ENCODE measurements around the gene TNFRSF8. TPM values are rescaled to one million over a fixed set of nuclear protein-coding genes. Genes with fewer than 3 reads are reported as not detected.

Gene TNFRSF8
- total and polyA plus RNA-seq, 9 of the 15 experiments (the other 6 are each of a cell fraction or from before 2014, with no cell fraction given): 3.5 to 38.4 (median 17.1) TPM

DNA sequence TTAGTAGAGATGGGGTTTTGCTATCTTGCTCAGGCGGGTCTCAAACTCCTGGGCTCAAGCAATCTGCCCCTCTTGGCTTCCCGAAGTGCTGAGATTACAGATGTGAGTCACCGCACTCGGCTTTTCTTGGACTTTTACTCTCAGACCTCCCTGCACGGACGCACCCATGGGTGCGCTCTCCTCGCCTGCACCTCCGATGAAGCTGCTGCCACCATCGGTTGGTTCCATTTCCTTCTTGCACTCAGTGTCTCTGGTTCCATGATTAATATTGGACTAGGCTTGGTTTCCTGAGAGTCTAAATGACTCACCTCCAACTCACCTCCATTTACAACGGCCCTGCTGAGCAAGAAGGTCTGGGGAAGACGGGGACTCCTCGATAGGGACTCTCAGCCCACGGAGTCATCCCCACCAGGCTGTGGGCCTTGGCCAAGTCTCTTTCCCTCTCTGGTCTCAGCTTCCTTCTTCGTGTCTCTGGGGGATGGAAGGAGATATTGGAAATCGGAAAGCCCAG, 6.7 kb upstream of the TNFRSF8 start (continued):
- TF ChIP-seq CUX1 (CRISPR knock-in tag; IDR thresholded peaks at IDR 0.05) (no peak), CBFA2T3 (IDR thresholded peaks at IDR 0.05) (0 out of 2 replicates have a peak, but pooled peaks have one; percentile 10), ZNF318 (IDR thresholded peaks at IDR 0.05; ENCODE audit: borderline replicate concordance in 1 of 2, low read depth in 1 of 2) (no peak), CTBP1 (IDR thresholded peaks at IDR 0.05; ENCODE audit: borderline replicate concordance) (no peak), SRSF9 (IDR thresholded peaks at IDR 0.05; ENCODE audit: borderline replicate concordance, low read depth, low read length) (no peak), HNRNPL (IDR thresholded peaks at IDR 0.05; ENCODE audit: low read depth, low read length) (no peak), JUND (IDR thresholded peaks at IDR 0.05; ENCODE audit: borderline replicate concordance, low read depth, low read length) (peak; percentile 55; the same call in 1 of the 2 replicates), JUND (tag; IDR thresholded peaks at IDR 0.05; ENCODE audit: borderline replicate concordance, low read depth, low read length) (no peak), SLC30A9 (CRISPR knock-in tag; IDR thresholded peaks at IDR 0.05) (no peak)
